ENCODE results near the gene CYYR1.

GRCh38 chr21:26437326-26438009, 135.6 kb downstream of the CYYR1 start:
- TF ChIP-seq CTCF (conservative IDR thresholded peaks at IDR 0.05; ENCODE audit: low read length) (no peak), EZH2phosphoT487 (IDR thresholded peaks at IDR 0.05; ENCODE audit: borderline replicate concordance, low read depth, low read length) (no peak)
